Glomerular endothelial cell (primary cell): ENCODE measurements around the gene PDE1C. TPM values are rescaled to one million over a fixed set of nuclear protein-coding genes. Genes with fewer than 3 reads are reported as not detected.

ENCODE experiments used
- DNase-seq: peaks from one replicate; pipeline ENCODE4 v3.0.0-alpha.2; 2011; ENCODE audit warnings: low read depth, low spot score; ENCODE audit errors: extremely low read depth
- total RNA-seq: library from RNA; depleted of rRNA; stranded (reverse); fragments of >200 nt; gene quantifications from 2 replicates; pipeline ENCODE4 v1.2.3, GENCODE V29; 2015

PDE1C gene
- total RNA-seq, 1 donor from 2014 or later, result 2.6 TPM

- DNase-seq, result peak; percentile 41
Observed at GRCh38 chr7:31735991-31736982, 333.9 kb downstream of the PDE1C start.

- DNase-seq, result no peak
Observed at GRCh38 chr7:31734456-31734855, 335.8 kb downstream of the PDE1C start.

GRCh38 chr7:31729195-31729804, 340.9 kb downstream of the PDE1C start:
- no peak for DNase-seq

- no peak for DNase-seq
Observed at GRCh38 chr7:31724696-31725095, 345.5 kb downstream of the PDE1C start.

- no peak for DNase-seq
Observed at GRCh38 chr7:31720366-31720765, 349.8 kb downstream of the PDE1C start.

GRCh38 chr7:31716355-31716754, 353.9 kb downstream of the PDE1C start:
- no peak for DNase-seq

- no peak for DNase-seq
Observed at GRCh38 chr7:31710171-31710570, 360.0 kb downstream of the PDE1C start.

GRCh38 chr7:31707089-31707488, 363.1 kb downstream of the PDE1C start:
- DNase-seq, result no peak

GRCh38 chr7:31705377-31705776, 364.8 kb downstream of the PDE1C start:
- no peak for DNase-seq

- DNase-seq, result no peak
Observed at GRCh38 chr7:31702354-31702753, 367.9 kb downstream of the PDE1C start.
